LNCAP (cell line): Measurements from ENCODE around the gene HECTD2.

Experiments used
- CTCF ChIP-seq: fragments of 450-650 bp; IDR thresholded peaks from 2 replicates; pipeline ENCODE4 v1.5.1; 2017; ENCODE audit warnings: mild to moderate bottlenecking

Gene HECTD2

DNA sequence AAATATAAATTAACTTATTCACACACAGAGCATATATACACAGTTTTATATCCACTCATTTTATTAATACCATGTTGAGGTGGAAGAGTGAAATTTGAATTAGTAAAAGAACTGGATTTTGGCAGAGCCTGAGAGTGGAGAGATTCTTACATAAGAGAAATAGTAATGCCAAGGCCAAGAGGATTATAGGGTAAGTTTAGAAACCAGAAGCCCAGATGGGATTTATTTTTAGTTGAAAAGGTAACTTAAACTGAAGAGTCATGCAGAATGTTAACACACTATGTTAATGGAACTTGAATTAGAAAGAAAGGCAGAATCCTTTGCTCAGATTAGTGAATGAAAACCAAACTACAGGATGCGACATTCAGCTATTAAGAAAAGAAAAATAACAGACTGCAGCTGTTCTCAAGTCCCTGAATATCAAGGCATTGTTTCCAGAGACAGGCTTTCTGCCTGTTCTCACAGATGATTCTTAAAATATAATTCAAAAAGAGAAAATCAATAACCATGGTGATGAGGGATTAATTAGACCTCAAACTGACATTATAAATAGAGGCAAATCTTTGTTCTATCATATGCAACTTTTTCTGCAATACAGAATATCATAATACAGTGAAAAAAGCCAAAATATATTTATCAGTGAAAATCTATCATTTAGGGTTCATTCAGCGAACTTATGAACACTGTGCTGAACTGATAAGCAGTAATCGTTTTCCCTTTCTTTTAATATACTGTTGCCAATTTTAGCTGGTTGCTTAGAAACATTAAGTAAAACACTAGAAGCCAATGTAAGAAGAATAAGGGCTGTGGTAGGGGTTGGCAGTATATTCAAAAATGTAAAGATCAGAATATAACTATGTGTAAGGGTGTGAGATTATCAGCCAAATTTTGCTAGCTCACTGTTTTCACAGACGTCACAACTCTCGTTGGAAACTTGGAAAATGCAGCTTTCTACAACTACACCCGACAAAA lies 34.4 kb downstream of the HECTD2 start:
- TF ChIP-seq CTCF: no peak

DNA sequence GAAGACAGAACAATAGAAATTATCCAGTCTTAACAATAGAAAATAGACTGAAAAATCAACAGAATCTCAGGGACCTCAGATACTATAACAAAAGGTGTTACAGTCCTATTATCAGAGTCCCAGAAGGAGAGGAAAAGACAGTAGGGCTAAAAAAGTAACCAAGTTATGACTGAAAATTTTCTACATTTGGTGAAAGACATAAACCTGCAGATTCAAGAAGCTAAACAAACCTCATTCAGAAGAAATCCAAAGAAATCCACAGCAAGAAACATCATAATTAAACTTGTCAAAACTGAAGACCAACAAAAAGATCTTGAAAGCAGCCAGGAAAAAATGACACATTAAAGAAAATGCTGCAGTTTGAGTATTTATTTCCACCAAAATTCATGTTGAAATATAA lies 41.9 kb downstream of the HECTD2 start:
- TF ChIP-seq CTCF: no peak

GRCh38 chr10:91453535-91453934 lies 43.4 kb downstream of the HECTD2 start:
- no peak for TF ChIP-seq CTCF

DNA sequence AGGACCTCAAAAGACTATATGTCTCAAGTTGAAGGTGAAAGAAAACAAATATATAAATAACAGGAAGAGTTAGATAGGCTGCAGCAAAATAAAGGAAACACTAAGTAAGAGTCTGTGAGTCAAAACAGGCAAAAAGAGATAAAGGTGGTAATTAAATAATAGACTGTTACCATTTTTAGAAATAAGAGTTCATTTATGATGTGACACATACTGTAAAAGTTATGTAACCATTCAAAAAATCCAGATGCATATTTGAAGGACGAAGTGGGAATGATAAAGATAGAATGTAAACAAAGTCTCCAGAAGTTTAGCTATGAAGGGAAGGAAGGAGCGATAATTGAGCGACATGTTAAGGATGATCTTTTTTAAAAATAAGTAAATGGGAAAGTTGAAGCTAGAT lies 50.5 kb downstream of the HECTD2 start:
- no peak for TF ChIP-seq CTCF

DNA sequence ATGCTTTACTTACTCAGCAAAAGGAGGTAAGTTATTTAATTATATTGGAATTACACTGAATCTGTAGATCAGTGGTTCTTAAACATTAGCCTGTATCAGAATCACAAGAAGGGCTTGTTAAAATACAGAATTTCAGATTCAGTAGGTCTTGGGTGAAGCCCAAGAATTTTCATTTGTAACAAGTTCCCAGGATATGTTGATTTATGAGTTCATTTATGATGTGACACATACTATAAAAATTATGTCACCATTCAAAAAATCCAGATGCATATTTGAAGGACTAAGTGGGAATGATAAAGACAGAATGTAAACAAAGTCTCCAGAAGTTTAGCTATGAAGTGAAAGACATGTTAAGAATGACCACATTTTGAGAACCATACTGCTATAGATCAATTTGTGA lies 52.3 kb downstream of the HECTD2 start:
- TF ChIP-seq CTCF: no peak

DNA sequence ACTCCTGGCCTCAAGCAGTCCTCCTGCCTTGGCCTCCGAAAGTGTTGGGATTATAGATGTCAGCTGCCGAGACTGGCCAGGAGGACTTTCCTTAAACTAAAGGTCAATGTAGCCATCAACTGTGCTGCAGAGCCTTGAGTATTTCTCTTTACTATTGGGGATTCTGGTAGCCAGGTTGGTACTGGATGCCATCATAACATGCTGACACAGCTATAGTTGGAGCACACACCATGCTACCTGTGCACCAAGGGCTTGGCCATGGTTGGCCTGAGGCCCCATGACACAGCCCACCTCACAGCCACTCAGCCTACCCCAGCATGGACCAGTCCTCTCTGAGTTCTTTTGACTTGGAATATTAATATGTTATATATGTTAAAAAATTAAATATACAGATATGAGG lies 54.4 kb downstream of the HECTD2 start:
- no peak for TF ChIP-seq CTCF

DNA sequence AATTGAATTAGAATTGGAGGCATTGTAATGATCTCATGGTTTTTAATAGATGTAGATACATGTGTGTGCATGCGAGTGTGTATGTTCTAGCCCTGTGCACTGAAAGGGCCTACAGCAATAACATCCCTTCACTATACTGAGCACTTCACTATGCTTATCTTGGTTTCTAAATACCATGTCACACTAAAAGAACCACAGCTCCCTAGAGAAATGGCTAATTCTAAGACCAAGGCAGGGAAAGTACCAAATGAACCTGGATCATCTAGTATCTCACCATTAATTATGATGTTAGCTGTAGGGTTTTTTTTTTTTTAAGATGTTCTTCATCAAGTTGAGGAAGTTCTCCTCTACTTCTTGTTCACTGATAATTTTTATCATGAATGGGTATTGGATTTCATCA lies 55.1 kb downstream of the HECTD2 start:
- no peak for TF ChIP-seq CTCF
